Stomach (tissue), 9 donors: ENCODE measurements around the gene UST. TPM values are rescaled to one million over a fixed set of nuclear protein-coding genes. Genes with fewer than 3 reads are reported as not detected.

Experiments used
- DNase-seq, 2 donors: peaks; one replicate each; pipeline versions ENCODE4 v3.0.0 to v3.0.0-alpha.2; 2013 to 2019
- H3K27ac ChIP-seq, 5 donors: fragments of 200-600 bp in 4 of 5; sonication (generic) in 4 of 5; one replicate each; pipeline ENCODE4 v1.5.1; 2013 to 2019; ENCODE audit warnings: mild to moderate bottlenecking in 1 of 5, moderate library complexity in 1 of 5
- H3K27me3 ChIP-seq, 3 donors: fragments of 200-600 bp; sonication (generic); one replicate each; pipeline ENCODE4 v1.5.1; 2017 to 2019; ENCODE audit warnings: mixed run types in 1 of 3
- H3K36me3 ChIP-seq, 4 donors: fragments of 200-600 bp; sonication (generic); 1 replicate in 3 of 4; 2 replicates in 1 of 4; pipeline ENCODE4 v1.5.1; 2016 to 2019
- H3K4me1 ChIP-seq, 4 donors: fragments of 200-600 bp; sonication (generic); one replicate each; pipeline ENCODE4 v1.5.1; 2016 to 2019
- H3K4me3 ChIP-seq, 4 donors: fragments of 200-600 bp; sonication (generic) in 3 of 4; one replicate each; pipeline ENCODE4 v1.5.1; 2016 to 2019; ENCODE audit warnings: mild to moderate bottlenecking in 1 of 4
- H3K9me3 ChIP-seq, 4 donors: fragments of 200-600 bp; sonication (generic); one replicate each; pipeline ENCODE4 v1.5.1; 2016 to 2019
- EP300 ChIP-seq: sonication (generic); formaldehyde crosslinking; IDR thresholded peaks from one replicate; pipeline ENCODE4 v1.6.1; 2017; ENCODE audit warnings: antibody characterized with exemption
- POLR2A ChIP-seq, 4 donors: fragments of 450-650 bp; IDR thresholded peaks; one replicate each; pipeline ENCODE4 v1.6.1; 2016; ENCODE audit warnings: antibody characterized with exemption in 4 of 4, control low read depth in 2 of 4, mild to moderate bottlenecking in 1 of 4, moderate library complexity in 1 of 4
- POLR2AphosphoS5 ChIP-seq, 3 donors: sonication (generic); formaldehyde crosslinking; IDR thresholded peaks; one replicate each; pipeline ENCODE4 v1.6.1; 2016; ENCODE audit warnings: antibody characterized with exemption in 3 of 3
- WGBS, 5 donors: extraction: QIAGEN DNeasy Blood & Tissue Kit in 3 of 5; methylation state at CpG; one replicate each; pipeline versions ENCODE4 v1.1.5 to v1.1.7; 2013 to 2018; 5-methylcytosine and 5-hydroxymethylcytosine counted together
- intact Hi-C: fragments of 100-400 bp; cut with DNase I; formaldehyde crosslinking; loops from one replicate; pipeline ENCODE4 v1.15.1; 2023; ENCODE audit warnings: low total_unique reads
- polyA plus RNA-seq, 3 donors: library from polyadenylated mRNA; stranded (reverse); fragments of 200-250 nt; gene quantifications; one replicate each; pipeline ENCODE4 v1.2.3, GENCODE V29; 2013
- total RNA-seq, 5 donors: library from RNA; depleted of rRNA; stranded (reverse); fragments of >200 nt; gene quantifications; one replicate each; pipeline versions ENCODE4 v1.1.0 to v1.2.3, GENCODE V29; 2014 to 2016
- TF ChIP-seq, protein P1 (sequence below), 7 experiments: fragments of 450-650 bp in 4 of 7; fragments of 200-600 bp in 3 of 7; sonication (generic) in 3 of 7; IDR thresholded peaks; one replicate each; pipeline ENCODE4 v1.5.1; 2016 to 2019; ENCODE audit warnings: antibody characterized with exemption in 7 of 7, control low read depth in 2 of 7, mild to moderate bottlenecking in 1 of 7
- donor health status: healthy with polysubstance abuse.
- donor health status: Bipolar disorder and iron deficiency.
- donor health status: healthy.

UST gene
- total and polyA plus RNA-seq, 8 donors: 2.2 to 45.8 (median 8.9) TPM

DNA sequence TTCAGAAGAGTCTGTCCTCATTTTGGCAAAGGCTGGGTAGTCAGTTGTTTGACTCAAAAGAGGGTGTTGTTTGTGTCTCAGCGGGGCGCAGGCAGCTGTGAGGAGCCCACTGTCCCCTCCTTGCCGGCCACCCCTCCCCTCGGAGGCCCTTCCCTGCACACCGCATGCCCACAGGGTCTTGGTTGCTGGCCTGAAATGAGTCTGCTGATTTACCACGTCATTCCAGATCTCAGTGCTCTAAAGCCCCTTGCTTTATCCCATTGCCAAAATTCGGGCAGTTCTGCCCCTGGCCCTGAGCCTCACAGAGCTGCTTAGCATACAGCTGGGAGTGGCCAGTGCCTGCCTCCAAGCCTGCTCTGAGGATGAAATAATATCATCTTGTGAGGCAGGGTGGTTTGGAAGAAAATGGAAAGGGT lies 220.7 kb downstream of the UST start:
- TF ChIP-seq, protein P1, sequence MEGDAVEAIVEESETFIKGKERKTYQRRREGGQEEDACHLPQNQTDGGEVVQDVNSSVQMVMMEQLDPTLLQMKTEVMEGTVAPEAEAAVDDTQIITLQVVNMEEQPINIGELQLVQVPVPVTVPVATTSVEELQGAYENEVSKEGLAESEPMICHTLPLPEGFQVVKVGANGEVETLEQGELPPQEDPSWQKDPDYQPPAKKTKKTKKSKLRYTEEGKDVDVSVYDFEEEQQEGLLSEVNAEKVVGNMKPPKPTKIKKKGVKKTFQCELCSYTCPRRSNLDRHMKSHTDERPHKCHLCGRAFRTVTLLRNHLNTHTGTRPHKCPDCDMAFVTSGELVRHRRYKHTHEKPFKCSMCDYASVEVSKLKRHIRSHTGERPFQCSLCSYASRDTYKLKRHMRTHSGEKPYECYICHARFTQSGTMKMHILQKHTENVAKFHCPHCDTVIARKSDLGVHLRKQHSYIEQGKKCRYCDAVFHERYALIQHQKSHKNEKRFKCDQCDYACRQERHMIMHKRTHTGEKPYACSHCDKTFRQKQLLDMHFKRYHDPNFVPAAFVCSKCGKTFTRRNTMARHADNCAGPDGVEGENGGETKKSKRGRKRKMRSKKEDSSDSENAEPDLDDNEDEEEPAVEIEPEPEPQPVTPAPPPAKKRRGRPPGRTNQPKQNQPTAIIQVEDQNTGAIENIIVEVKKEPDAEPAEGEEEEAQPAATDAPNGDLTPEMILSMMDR (IDR thresholded peaks at IDR 0.05): no peak
- TF ChIP-seq POLR2AphosphoS5 (IDR thresholded peaks at IDR 0.05) (no peak), POLR2A (IDR thresholded peaks at IDR 0.05) (no peak), EP300 (no peak)
- peak in 1 of 2 donors; percentile 43 for DNase-seq
- no peaks in the 10 kb centered on the region for H3K9me3 ChIP-seq
- 75 to 87% (median 82%) methylated on average over 6 to 7 of the region's 7 CpGs for WGBS, 5 donors
- peaks cover 0 to 26% (median 0%) of the 10 kb centered on the region in 4 donors for H3K4me1 ChIP-seq
- no peak overlapping the region for H3K4me3 ChIP-seq
- peaks cover 0 to 12% (median 0%) of the 10 kb centered on the region in 3 donors for H3K27me3 ChIP-seq
- peaks cover 0 to 10% (median 0%) of the 10 kb centered on the region in 4 donors for H3K36me3 ChIP-seq
- intact Hi-C loops: no loop called here
- H3K27ac ChIP-seq: no peak overlapping the region

DNA sequence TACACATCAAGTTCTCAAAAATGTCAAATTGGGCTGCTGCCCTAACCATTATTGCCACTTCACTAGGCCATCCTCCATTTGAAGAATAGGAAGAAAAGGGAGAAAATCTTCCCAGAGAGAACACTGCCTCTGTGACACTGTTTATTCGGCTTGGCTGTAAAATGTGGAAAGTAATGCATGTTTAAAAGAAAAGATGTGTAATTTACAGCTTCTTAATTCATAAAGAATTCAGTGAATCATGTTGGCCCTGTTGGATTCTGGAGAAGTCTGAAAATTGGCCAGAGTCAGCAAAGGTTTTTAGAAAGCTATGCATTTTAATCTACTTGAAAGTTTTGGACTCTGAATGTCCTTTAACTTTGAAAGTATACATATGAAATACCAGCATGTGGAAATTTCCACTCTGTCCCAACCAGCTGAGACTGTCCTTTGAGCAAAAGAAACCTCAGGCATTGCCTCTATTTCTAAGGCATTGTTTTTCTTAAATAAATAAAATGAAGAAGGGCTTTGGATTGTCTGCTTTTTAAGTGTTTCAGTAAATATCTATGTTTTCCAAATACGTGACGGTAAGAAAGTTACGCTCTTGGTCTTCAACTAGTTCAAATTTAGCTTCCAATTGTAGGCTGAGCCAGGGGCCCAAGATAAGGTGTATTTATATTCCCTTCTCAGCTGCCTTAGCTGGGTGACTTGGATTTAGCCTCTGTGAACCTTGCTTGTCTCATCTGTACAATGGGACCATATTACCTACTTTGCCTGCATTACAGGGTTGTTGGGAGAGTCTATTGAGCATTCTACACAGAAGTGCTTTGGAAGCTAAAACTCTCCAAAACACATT lies 222.2 kb downstream of the UST start:
- DNase-seq: peak in 1 of 2 donors; percentile 41
- no peak overlapping the region for H3K4me3 ChIP-seq
- peaks cover 0 to 16% (median 0%) of the 10 kb centered on the region in 3 donors for H3K27me3 ChIP-seq
- peak overlapping the region in 2 of 5 donors; percentile 30 to 36 for H3K27ac ChIP-seq
- intact Hi-C loops: no loop called here
- peaks cover 0 to 10% (median 0%) of the 10 kb centered on the region in 4 donors for H3K36me3 ChIP-seq
- H3K4me1 ChIP-seq: peaks cover 0 to 35% (median 0%) of the 10 kb centered on the region in 4 donors
- H3K9me3 ChIP-seq: no peaks in the 10 kb centered on the region
- TF ChIP-seq POLR2A (IDR thresholded peaks at IDR 0.05): no peak
- no peak for TF ChIP-seq EP300
- no peak for TF ChIP-seq POLR2AphosphoS5 (IDR thresholded peaks at IDR 0.05)
- TF ChIP-seq, protein P1 (IDR thresholded peaks at IDR 0.05): no peak
- WGBS, 5 donors: 74 to 87% (median 83%) methylated on average over 4 of the region's 4 CpGs

GRCh38 chr6:148969603-148970061 lies 222.8 kb downstream of the UST start:
- H3K27me3 ChIP-seq: peaks cover 0 to 16% (median 0%) of the 10 kb centered on the region in 3 donors
- no peak for TF ChIP-seq POLR2A (IDR thresholded peaks at IDR 0.05)
- no peak for TF ChIP-seq EP300
- TF ChIP-seq, protein P1 (IDR thresholded peaks at IDR 0.05): no peak
- TF ChIP-seq POLR2AphosphoS5 (IDR thresholded peaks at IDR 0.05): no peak
- no peaks in the 10 kb centered on the region for H3K9me3 ChIP-seq
- WGBS, 5 donors: 75 to 88% (median 80%) methylated on average over 10 of the region's 10 CpGs
- H3K4me3 ChIP-seq: no peak overlapping the region
- DNase-seq: peak in 1 of 2 donors; percentile 68
- H3K27ac ChIP-seq: peak overlapping the region in 2 of 5 donors; percentile 30 to 36
- peaks cover 0 to 5% (median 0%) of the 10 kb centered on the region in 4 donors for H3K36me3 ChIP-seq
- peaks cover 0 to 36% (median 0%) of the 10 kb centered on the region in 4 donors for H3K4me1 ChIP-seq
- intact Hi-C loops: no loop called here

DNA sequence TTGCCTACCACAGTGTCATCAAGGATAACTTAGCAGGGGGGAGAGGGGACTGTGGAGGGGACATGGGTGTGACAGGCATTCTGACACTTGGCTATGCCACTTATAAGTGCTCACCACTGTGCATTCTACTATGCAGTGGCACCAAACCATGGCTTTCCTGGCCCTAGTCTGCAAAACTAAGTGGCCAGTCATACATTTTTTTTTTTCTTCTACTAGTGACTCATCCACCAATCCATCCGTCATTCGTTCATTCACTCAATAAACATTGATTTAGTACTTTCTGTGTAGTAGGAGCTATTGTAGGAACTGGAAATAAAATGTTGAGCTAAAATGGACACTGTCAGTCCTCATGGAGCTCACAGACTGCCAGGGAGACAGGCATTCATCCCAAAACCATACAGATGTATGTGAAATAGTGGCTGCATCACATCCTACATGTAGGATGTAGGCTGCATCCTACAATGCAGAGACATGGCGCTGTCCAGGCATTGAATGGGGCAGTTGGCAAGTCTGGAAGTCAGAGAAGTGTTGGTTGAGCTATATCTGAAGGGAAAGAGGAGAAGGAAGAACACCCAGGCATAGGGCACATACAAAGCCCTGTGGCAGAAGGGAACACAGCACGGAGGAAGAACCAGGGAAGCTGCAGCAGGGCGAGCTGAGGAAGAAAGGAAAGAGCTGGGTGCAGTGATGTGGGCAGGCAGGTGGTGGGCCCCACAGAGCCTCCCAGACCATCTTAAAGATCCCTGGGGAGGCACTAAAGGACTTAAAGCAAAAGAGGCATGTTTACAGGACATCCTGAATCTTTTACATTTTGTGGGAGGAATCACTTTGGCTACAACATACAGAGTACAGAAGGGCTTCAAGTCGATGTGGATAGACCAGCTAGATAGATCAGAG lies 224.4 kb downstream of the UST start:
- TF ChIP-seq POLR2AphosphoS5 (IDR thresholded peaks at IDR 0.05) (no peak), EP300 (no peak), POLR2A (IDR thresholded peaks at IDR 0.05) (no peak)
- TF ChIP-seq, protein P1 (IDR thresholded peaks at IDR 0.05): no peak
- intact Hi-C loops: no loop called here
- peaks cover 0 to 36% (median 0%) of the 10 kb centered on the region in 4 donors for H3K4me1 ChIP-seq

More for the DNA sequence above, 224.4 kb downstream of the UST start:
- 80 to 85% (median 84%) methylated on average over 6 of the region's 6 CpGs for WGBS, 5 donors
- Histone ChIP-seq H3K27ac (no peak overlapping the region), H3K36me3 (no peaks in the 10 kb centered on the region), H3K9me3 (no peaks in the 10 kb centered on the region), H3K27me3 (peaks cover 0 to 16% (median 0%) of the 10 kb centered on the region in 3 donors), H3K4me3 (no peak overlapping the region)
- DNase-seq: no peak
